NCI-H1694 (cell line): Measurements from ENCODE around the gene OSGEPL1.
"Not testable (repeated sequence)": the region's sequence is repeated elsewhere in the genome, so short reads cannot be mapped to it uniquely, and the experiment has no call there.

Source experiments
- DNase-seq: peaks from one replicate; lab custom pipeline; 2025; lab: John Stamatoyannopoulos, UW

OSGEPL1 gene

GRCh38 chr2:189729430-189729829 is 33.2 kb downstream of the OSGEPL1 start:
- no peak for DNase-seq

DNA sequence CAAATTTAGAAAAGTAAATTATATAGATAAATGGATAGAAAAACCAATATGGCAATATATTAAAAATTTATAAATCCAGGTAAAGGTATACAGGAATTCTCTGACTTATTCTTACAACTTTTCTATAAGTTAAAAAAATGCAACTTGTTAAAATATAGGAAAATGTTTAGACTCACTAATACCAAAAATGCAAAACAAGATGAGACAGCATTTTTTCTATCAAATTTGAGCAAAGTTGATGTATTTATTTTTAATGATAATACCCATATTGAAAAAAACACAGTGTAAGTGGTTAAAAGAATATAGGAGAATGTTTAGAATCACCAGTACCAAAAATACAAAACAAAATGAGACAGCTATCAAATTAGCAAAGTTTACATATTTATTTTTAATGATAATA is 35.7 kb downstream of the OSGEPL1 start:
- no peak for DNase-seq

DNA sequence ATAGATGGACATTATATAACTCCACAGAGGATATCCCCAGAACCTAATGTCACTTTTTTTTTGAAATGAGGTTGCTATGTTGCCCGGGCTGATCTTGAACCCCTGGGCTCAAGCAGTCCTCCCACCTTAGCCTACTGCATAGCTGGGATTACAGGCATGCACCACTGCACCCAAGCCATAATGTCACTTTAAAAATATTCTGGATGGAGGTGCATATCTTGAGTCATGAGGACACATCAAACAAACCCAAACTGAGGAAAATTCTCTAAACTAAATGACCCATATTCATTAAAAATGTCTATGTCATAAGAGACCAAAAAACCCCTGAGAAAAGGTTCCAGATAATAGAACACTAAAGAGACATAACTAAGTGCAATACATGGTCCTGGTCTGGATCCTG is 36.3 kb downstream of the OSGEPL1 start:
- DNase-seq: no peak

GRCh38 chr2:189723192-189723591 is 39.4 kb downstream of the OSGEPL1 start:
- DNase-seq: no peak

DNA sequence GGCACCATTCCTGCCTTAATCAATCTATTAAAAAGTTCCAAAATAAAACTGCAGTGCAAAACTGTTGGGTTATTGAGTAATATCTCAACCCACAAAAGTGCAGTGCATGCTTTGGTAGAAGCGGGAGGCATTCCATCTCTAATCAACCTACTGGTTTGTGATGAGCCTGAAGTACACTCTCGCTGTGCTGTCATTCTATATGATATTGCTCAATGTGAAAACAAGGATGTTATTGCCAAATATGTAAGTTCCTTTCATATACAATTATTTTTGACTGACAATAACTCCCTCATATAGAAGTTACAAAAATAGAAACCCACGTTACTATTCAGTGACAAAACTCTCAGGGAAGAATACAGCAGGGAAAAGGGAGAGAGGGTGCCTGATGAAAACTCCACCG is 43.0 kb downstream of the OSGEPL1 start:
- DNase-seq: no peak

DNA sequence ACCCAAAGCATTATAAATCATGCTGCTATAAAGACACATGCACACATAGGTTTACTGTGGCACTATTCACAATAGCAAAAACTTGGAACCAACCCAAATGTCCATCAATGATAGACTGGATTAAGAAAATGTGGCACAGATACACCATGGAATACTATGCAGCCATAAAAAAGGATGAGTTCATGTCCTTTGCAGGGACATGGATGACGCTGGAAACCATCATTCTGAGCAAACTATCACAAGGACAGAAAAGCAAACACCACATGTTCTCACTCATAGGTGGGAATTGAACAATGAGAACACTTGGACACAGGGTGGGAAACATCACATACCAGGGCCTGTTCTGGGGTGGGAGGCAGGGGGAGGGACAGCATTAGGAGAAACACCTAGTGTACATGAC is 45.0 kb downstream of the OSGEPL1 start:
- not testable (repeated sequence) for DNase-seq

GRCh38 chr2:189709501-189710221 is 52.9 kb downstream of the OSGEPL1 start:
- no peak for DNase-seq

- DNase-seq: no peak
Measured at GRCh38 chr2:189702071-189702470, 60.5 kb downstream of the OSGEPL1 start.

GRCh38 chr2:189700681-189701080 is 61.9 kb downstream of the OSGEPL1 start:
- no peak for DNase-seq

GRCh38 chr2:189698020-189698887 is 64.3 kb downstream of the OSGEPL1 start:
- DNase-seq: peak; percentile 61
